HL-60 (cell line): ENCODE measurements around the gene CRB1.

ENCODE experiments used
- CTCF ChIP-seq: IDR thresholded peaks from one replicate; pipeline ENCODE4 v1.5.1; 2011; ENCODE audit warnings: low read length, control low read depth, inconsistent platforms; ENCODE audit not compliant: insufficient read depth
- REST ChIP-seq: IDR thresholded peaks from 2 replicates; pipeline ENCODE4 v1.6.1; 2012; ENCODE audit warnings: low read depth; ENCODE audit not compliant: insufficient replicate concordance

- TF ChIP-seq CTCF (no peak), REST (no peak)
Measured at GRCh38 chr1:197463142-197463541, 195.1 kb downstream of the CRB1 start.
